ENCODE data around the gene EID3.

DNA sequence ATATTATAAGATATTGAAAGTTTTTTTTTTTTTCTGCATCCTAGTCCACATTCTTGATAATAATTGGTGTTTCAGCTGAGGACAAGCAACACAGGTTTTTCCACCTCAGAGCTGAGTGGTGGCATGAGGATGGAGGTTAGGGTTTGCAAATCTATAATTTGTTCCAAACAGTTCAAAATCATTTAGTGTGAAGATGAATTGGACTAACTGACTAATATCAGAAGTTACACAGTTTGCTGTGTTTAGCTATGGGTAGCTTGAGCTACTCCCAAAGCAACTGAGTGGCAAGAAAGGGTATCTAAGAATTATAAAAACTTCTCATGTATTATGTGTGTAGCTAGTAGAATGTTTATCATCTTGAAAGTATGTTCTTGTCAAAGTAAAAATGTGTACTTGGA lies 17.1 kb downstream of the EID3 start:
- TF ChIP-seq, protein P1, sequence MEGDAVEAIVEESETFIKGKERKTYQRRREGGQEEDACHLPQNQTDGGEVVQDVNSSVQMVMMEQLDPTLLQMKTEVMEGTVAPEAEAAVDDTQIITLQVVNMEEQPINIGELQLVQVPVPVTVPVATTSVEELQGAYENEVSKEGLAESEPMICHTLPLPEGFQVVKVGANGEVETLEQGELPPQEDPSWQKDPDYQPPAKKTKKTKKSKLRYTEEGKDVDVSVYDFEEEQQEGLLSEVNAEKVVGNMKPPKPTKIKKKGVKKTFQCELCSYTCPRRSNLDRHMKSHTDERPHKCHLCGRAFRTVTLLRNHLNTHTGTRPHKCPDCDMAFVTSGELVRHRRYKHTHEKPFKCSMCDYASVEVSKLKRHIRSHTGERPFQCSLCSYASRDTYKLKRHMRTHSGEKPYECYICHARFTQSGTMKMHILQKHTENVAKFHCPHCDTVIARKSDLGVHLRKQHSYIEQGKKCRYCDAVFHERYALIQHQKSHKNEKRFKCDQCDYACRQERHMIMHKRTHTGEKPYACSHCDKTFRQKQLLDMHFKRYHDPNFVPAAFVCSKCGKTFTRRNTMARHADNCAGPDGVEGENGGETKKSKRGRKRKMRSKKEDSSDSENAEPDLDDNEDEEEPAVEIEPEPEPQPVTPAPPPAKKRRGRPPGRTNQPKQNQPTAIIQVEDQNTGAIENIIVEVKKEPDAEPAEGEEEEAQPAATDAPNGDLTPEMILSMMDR (IDR thresholded peaks at IDR 0.05), result no peak
- TF ChIP-seq POLR2AphosphoS5 (IDR thresholded peaks at IDR 0.05), result no peak
